Osteoblast (primary cell): Measurements from ENCODE around the gene FSHR. TPM values are rescaled to one million over a fixed set of nuclear protein-coding genes. Genes with fewer than 3 reads are reported as not detected.

Source experiments
- DNase-seq: peaks from one replicate; pipeline ENCODE4 v3.0.0; 2011; ENCODE audit warnings: low spot score, mixed read lengths; ENCODE audit not compliant: insufficient read length; ENCODE audit errors: missing footprints
- H2AFZ ChIP-seq: 2 replicates; pipeline ENCODE4 v1.6.0; 2011; ENCODE audit warnings: mild to moderate bottlenecking, low read length
- H3K27ac ChIP-seq: 2 replicates; pipeline ENCODE4 v1.5.1; 2011; ENCODE audit warnings: mild to moderate bottlenecking, low read depth, low read length, moderate library complexity
- H3K27me3 ChIP-seq: 2 replicates; pipeline ENCODE4 v1.6.0; 2012; ENCODE audit warnings: mild to moderate bottlenecking, control low read depth, inconsistent platforms, low read length, moderate library complexity; ENCODE audit not compliant: insufficient read depth
- H3K36me3 ChIP-seq: 2 replicates; pipeline ENCODE4 v1.5.1; 2011; ENCODE audit warnings: mild to moderate bottlenecking, low read length, control low read depth, moderate library complexity; ENCODE audit not compliant: insufficient read depth
- H3K4me1 ChIP-seq: 2 replicates; pipeline ENCODE4 v1.5.1; 2011; ENCODE audit warnings: mild to moderate bottlenecking, low read length, control low read depth, moderate library complexity; ENCODE audit not compliant: insufficient read depth
- H3K4me2 ChIP-seq: 2 replicates; pipeline ENCODE4 v1.6.0; 2011; ENCODE audit warnings: mild to moderate bottlenecking, low read length; ENCODE audit not compliant: insufficient read depth
- H3K4me3 ChIP-seq: fragments of 200-600 bp; sonication (generic); 3 replicates; pipeline ENCODE4 v1.5.1; 2012; ENCODE audit warnings: mild to moderate bottlenecking, low read length, inconsistent platforms; ENCODE audit not compliant: insufficient read depth
- H3K79me2 ChIP-seq: 2 replicates; pipeline ENCODE4 v1.6.0; 2012; ENCODE audit warnings: mild to moderate bottlenecking, low read length, control low read depth, inconsistent platforms; ENCODE audit not compliant: insufficient read depth
- H3K9me3 ChIP-seq: 2 replicates; pipeline ENCODE4 v1.5.1; 2011; ENCODE audit warnings: low read depth, low read length, control low read depth
- H4K20me1 ChIP-seq: 2 replicates; pipeline ENCODE4 v1.6.0; 2012; ENCODE audit warnings: mild to moderate bottlenecking, low read length, control low read depth; ENCODE audit not compliant: insufficient read depth
- CTCF ChIP-seq: IDR thresholded peaks from 2 replicates; pipeline ENCODE4 v1.5.1; 2011; ENCODE audit warnings: mild to moderate bottlenecking, low read depth, low read length, moderate library complexity; ENCODE audit errors: extremely low read depth
- small RNA-seq: library from RNA; depleted of rRNA; stranded (forward); fragments of <200 nt; gene quantifications from one replicate; pipeline ENCODE3, GENCODE V24; 2012
- total RNA-seq: library from RNA; depleted of rRNA; stranded (reverse); fragments of >200 nt; gene quantifications from 2 replicates; pipeline ENCODE4 v1.2.3, GENCODE V29; 2012

Gene FSHR
- total RNA-seq, 1 donor, result 0.36 TPM

- Histone ChIP-seq H3K27ac (no peak overlapping the region), H3K79me2 (no peaks in the 10 kb centered on the region), H3K9me3 (no peaks in the 10 kb centered on the region), H3K4me3 (no peak overlapping the region), H4K20me1 (no peaks in the 10 kb centered on the region), H3K4me1 (no peaks in the 10 kb centered on the region), H3K4me2 (no peak overlapping the region), H2AFZ (no peak overlapping the region), H3K36me3 (no peaks in the 10 kb centered on the region), H3K27me3 (no peaks in the 10 kb centered on the region)
- TF ChIP-seq CTCF, result no peak
- DNase-seq, result no peak
Measured at GRCh38 chr2:48927355-48927754, 227.0 kb downstream of the FSHR start.

GRCh38 chr2:48915884-48916283 lies 238.4 kb downstream of the FSHR start:
- no peaks in the 10 kb centered on the region for H3K4me1 ChIP-seq
- H3K4me3 ChIP-seq, result no peak overlapping the region
- DNase-seq, result no peak
- no peak overlapping the region for H3K27ac ChIP-seq
- no peak overlapping the region for H3K4me2 ChIP-seq
- no peaks in the 10 kb centered on the region for H3K79me2 ChIP-seq
- H4K20me1 ChIP-seq, result no peaks in the 10 kb centered on the region
- H3K36me3 ChIP-seq, result no peaks in the 10 kb centered on the region
- no peak overlapping the region for H2AFZ ChIP-seq
- H3K27me3 ChIP-seq, result no peaks in the 10 kb centered on the region
- no peak for TF ChIP-seq CTCF
- no peaks in the 10 kb centered on the region for H3K9me3 ChIP-seq

GRCh38 chr2:48915227-48915626 lies 239.1 kb downstream of the FSHR start:
- Histone ChIP-seq H3K36me3 (no peaks in the 10 kb centered on the region), H2AFZ (no peak overlapping the region), H3K27ac (no peak overlapping the region), H3K4me2 (no peak overlapping the region), H3K9me3 (no peaks in the 10 kb centered on the region), H3K79me2 (no peaks in the 10 kb centered on the region), H3K27me3 (no peaks in the 10 kb centered on the region), H3K4me3 (no peak overlapping the region), H4K20me1 (no peaks in the 10 kb centered on the region), H3K4me1 (no peaks in the 10 kb centered on the region)
- no peak for TF ChIP-seq CTCF
- no peak for DNase-seq

GRCh38 chr2:48914477-48915089 lies 239.7 kb downstream of the FSHR start:
- no peak overlapping the region for H3K4me2 ChIP-seq
- H3K27me3 ChIP-seq, result no peaks in the 10 kb centered on the region
- no peak for DNase-seq
- H2AFZ ChIP-seq, result no peak overlapping the region
- H3K4me1 ChIP-seq, result no peaks in the 10 kb centered on the region
- H3K4me3 ChIP-seq, result no peak overlapping the region
- no peaks in the 10 kb centered on the region for H3K36me3 ChIP-seq
- no peak overlapping the region for H3K27ac ChIP-seq
- TF ChIP-seq CTCF, result no peak
- H4K20me1 ChIP-seq, result no peaks in the 10 kb centered on the region
- no peaks in the 10 kb centered on the region for H3K79me2 ChIP-seq
- no peaks in the 10 kb centered on the region for H3K9me3 ChIP-seq

Small RNA genes within 50 kb of the gene (small RNA-seq; reads per million reads assigned to genes)
- gene MIR548BA, result not detected
